ENCODE results near the gene RNF111.

DNA sequence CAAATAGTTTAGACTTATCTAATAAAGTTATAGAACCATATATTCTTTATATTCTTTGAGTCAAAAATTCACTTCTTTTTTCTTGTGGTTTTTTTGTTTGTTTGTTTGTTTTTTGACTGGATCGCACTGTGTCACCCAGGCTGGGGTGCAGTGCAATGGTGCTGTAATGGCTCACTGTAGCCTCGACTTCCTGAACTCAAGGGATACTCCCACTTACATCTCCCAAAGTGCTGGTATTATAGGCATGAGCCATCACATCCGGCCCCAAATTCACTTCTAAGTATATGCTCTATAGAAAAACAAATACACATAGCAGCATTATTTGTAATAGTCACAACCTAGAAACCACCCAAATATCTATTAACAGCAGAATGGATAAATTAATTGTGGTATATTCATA is 40.3 kb upstream of the RNF111 start:
- TF ChIP-seq CTCF (conservative IDR thresholded peaks at IDR 0.05; ENCODE audit: low read depth, low read length) (no peak), EZH2 (IDR thresholded peaks at IDR 0.05; ENCODE audit: low read length, unreplicated experiment) (no peak)
